Pancreas (tissue), 10 donors: ENCODE results near the gene OSM. TPM values are rescaled to one million over a fixed set of nuclear protein-coding genes. Genes with fewer than 3 reads are reported as not detected.
A peak's percentile ranks its signal among the peaks of the same experiment; 100 is the strongest.

Source experiments
- ATAC-seq, 4 donors: fragments of 200-7000 bp; cut with Tn5 transposase; one replicate each; pipeline versions ENCODE4 v1.8.0 to v1.9.1; 2020; ENCODE audit warnings: mild to moderate bottlenecking in 4 of 4, moderate library complexity in 4 of 4
- DNase-seq, 6 donors: peaks; one replicate each; pipeline ENCODE4 v3.0.0-alpha.2; 2020
- FAIRE-seq: peaks from 2 replicates; lab custom pipeline; 2012; peaks lifted over from hg19 to GRCh38; lab: Jason Lieb, UNC
- H3K27ac ChIP-seq, 4 donors: fragments of 200-600 bp; sonication (generic); 1 replicate in 3 of 4; 2 replicates in 1 of 4; pipeline versions ENCODE4 v1.5.0 to v1.8.0; 2020
- H3K27me3 ChIP-seq, 4 donors: fragments of 200-600 bp; one replicate each; pipeline ENCODE4 v1.8.0; 2021
- H3K36me3 ChIP-seq, 3 donors: fragments of 200-600 bp; sonication (generic) in 1 of 3; one replicate each; pipeline versions ENCODE4 v1.5.0 to v1.8.0; 2020 to 2021
- H3K4me1 ChIP-seq, 3 donors: fragments of 200-600 bp; one replicate each; pipeline ENCODE4 v1.8.0; 2021
- H3K4me3 ChIP-seq, 4 donors: fragments of 200-600 bp; sonication (generic) in 2 of 4; one replicate each; pipeline versions ENCODE4 v1.5.0 to v1.8.0; 2020 to 2021
- H3K9me3 ChIP-seq, 4 donors: fragments of 200-600 bp; one replicate each; pipeline ENCODE4 v1.8.0; 2021
- CTCF ChIP-seq, 4 donors: fragments of 200-600 bp; sonication (generic) in 3 of 4; IDR thresholded peaks; one replicate each; pipeline versions ENCODE4 v1.5.0 to v1.8.0; 2021; ENCODE audit warnings: antibody characterized with exemption in 4 of 4
- WGBS, 2 donors: extraction: QIAGEN DNeasy Blood & Tissue Kit; methylation state at CpG; one replicate each; pipeline ENCODE4 v1.1.7; 2013; 5-methylcytosine and 5-hydroxymethylcytosine counted together
- intact Hi-C, 3 donors: fragments of 100-400 bp; cut with DNase I; formaldehyde crosslinking; loops; one replicate each; pipeline versions ENCODE4 v1.11.1 to v1.14.2; 2022
- polyA plus RNA-seq, 2 donors: library from polyadenylated mRNA; stranded (reverse); fragments of 200-250 nt; gene quantifications; one replicate each; pipeline ENCODE4 v1.2.3, GENCODE V29; 2013
- total RNA-seq, 6 donors: library from RNA; stranded (reverse); fragmentation: NEBNext Ultra II Directional in 4 of 6; extraction: Animal tissue kit (Norgen Biotek cat#: 25700) in 4 of 6; gene quantifications; one replicate each; pipeline versions ENCODE4 v1.2.1 to v1.2.4, GENCODE V29; 2021 to 2023
- donor health status: healthy with polysubstance abuse.
- donor health status: DM: no; HTN: no; CAD: no; lungs with moderate emphysema.
- donor health status: DM: no; HTN: no; CAD: no.
- donor health status: control.
- donor health status: control.
- donor health status: Bipolar disorder and iron deficiency.
- donor health status: DM: yes; HTN: yes; CAD: no.
- donor health status: DM: no; HTN: no; CAD: no.
- donor health status: DM: no; HTN: no; CAD: no.
- donor health status: DM: yes; HTN: yes; CAD: no.

OSM gene
- total and polyA plus RNA-seq, 8 donors, result 0.13 to 1.5 (median 0.26) TPM; not detected in 1

- H3K27ac ChIP-seq, result peak overlapping the region in 1 of 4 donors; percentile 9
- peaks cover 0 to 14% (median 0%) of the 10 kb centered on the region in 3 donors for H3K4me1 ChIP-seq
- H3K36me3 ChIP-seq, result peaks cover 0 to 20% (median 0%) of the 10 kb centered on the region in 3 donors
- no peaks in the 10 kb centered on the region for H3K27me3 ChIP-seq
- no peak for DNase-seq
- no peak for FAIRE-seq
- H3K4me3 ChIP-seq, result no peak overlapping the region
- TF ChIP-seq CTCF (IDR thresholded peaks at IDR 0.05), result no peak
- ATAC-seq, result peak in 3 of 4 donors; percentile 49 to 72 (median 56)
- intact Hi-C loops, result no loop called here
- H3K9me3 ChIP-seq, result no peaks in the 10 kb centered on the region
- WGBS, 2 donors, result 52 to 63% methylated on average over 9 of the region's 9 CpGs
Observed at GRCh38 chr22:30297991-30298701, 31.5 kb upstream of the OSM start.

- DNase-seq, result no peak
- TF ChIP-seq CTCF (IDR thresholded peaks at IDR 0.05), result no peak
Observed at GRCh38 chr22:30297276-30297990, 30.8 kb upstream of the OSM start.

GRCh38 chr22:30296833-30297232 is 30.2 kb upstream of the OSM start:
- peaks cover 0 to 4% (median 0%) of the 10 kb centered on the region in 3 donors for H3K4me1 ChIP-seq
- peaks cover 0 to 32% (median 3%) of the 10 kb centered on the region in 3 donors for H3K36me3 ChIP-seq

More at GRCh38 chr22:30297276-30297990, 30.8 kb upstream of the OSM start:
- Histone ChIP-seq H3K27me3 (no peaks in the 10 kb centered on the region), H3K36me3 (peaks cover 0 to 27% (median 3%) of the 10 kb centered on the region in 3 donors), H3K4me3 (no peak overlapping the region), H3K27ac (no peak overlapping the region), H3K4me1 (peaks cover 0 to 10% (median 0%) of the 10 kb centered on the region in 3 donors), H3K9me3 (no peaks in the 10 kb centered on the region)
- 90 to 93% methylated on average over 11 of the region's 11 CpGs for WGBS, 2 donors
- FAIRE-seq (no peak), ATAC-seq (no peak)
- intact Hi-C loops, result no loop called here

GRCh38 chr22:30296324-30296723 is 29.7 kb upstream of the OSM start:
- WGBS, 2 donors, result 94 to 95% methylated on average over 4 of the region's 4 CpGs
- ATAC-seq, result no peak
- no peak for DNase-seq
- H3K27ac ChIP-seq, result no peak overlapping the region
- H3K4me3 ChIP-seq, result no peak overlapping the region
- no peak for FAIRE-seq
- H3K27me3 ChIP-seq, result no peaks in the 10 kb centered on the region
- intact Hi-C loops, result no loop called here
- peaks cover 0 to 4% (median 3%) of the 10 kb centered on the region in 3 donors for H3K4me1 ChIP-seq
- TF ChIP-seq CTCF (IDR thresholded peaks at IDR 0.05), result no peak
- H3K9me3 ChIP-seq, result no peaks in the 10 kb centered on the region
- peaks cover 0 to 32% (median 3%) of the 10 kb centered on the region in 3 donors for H3K36me3 ChIP-seq

More at GRCh38 chr22:30296833-30297232, 30.2 kb upstream of the OSM start:
- ATAC-seq (no peak), DNase-seq (no peak), FAIRE-seq (no peak)
- TF ChIP-seq CTCF (IDR thresholded peaks at IDR 0.05), result no peak
- intact Hi-C loops, result no loop called here
- no peak overlapping the region for H3K4me3 ChIP-seq
- no peaks in the 10 kb centered on the region for H3K9me3 ChIP-seq
- no peak overlapping the region for H3K27ac ChIP-seq
- 94 to 96% methylated on average over 3 of the region's 3 CpGs for whole genome bisulfite sequencing, 2 donors
- H3K27me3 ChIP-seq, result no peaks in the 10 kb centered on the region
